ENCODE data around the gene N4BP2.

GRCh38 chr4:40164459-40164858, 107.8 kb downstream of the N4BP2 start:
- TF ChIP-seq CTCF (conservative IDR thresholded peaks at IDR 0.05) (no peak), ZFX (IDR thresholded peaks at IDR 0.05) (no peak)

All from C4-2B (cell line).